SK-N-SH (cell line): ENCODE results near the gene PRRT1. TPM values are rescaled to one million over a fixed set of nuclear protein-coding genes. Genes with fewer than 3 reads are reported as not detected.

Source experiments
- CTCF ChIA-PET: fragments of 300-600, 350-600 bp; formaldehyde crosslinking; extraction: SDS; loops from one replicate; lab custom pipeline; 2021; lab: Yijun Ruan, JAX
- POLR2A ChIA-PET: fragments of 350-600 bp; sonication (Branson Sonifier 250); formaldehyde crosslinking; extraction: SDS; loops from one replicate; lab custom pipeline; 2020; ENCODE audit warnings: antibody characterized with exemption, inconsistent platforms; lab: Yijun Ruan, JAX
- DNase-seq: peaks from one replicate; pipeline ENCODE4 v3.0.0; 2012
- H2AFZ ChIP-seq: fragments of 200-600 bp; sonication (generic); 2 replicates; pipeline ENCODE4 v1.8.1; 2016; ENCODE audit warnings: antibody characterized with exemption, mild to moderate bottlenecking, low read depth
- H3F3A ChIP-seq: fragments of 200-600 bp; sonication (generic); replicated peaks from 2 replicates; pipeline ENCODE3; 2016; ENCODE audit warnings: antibody characterized with exemption, mild to moderate bottlenecking; ENCODE audit not compliant: insufficient read depth
- H3K27ac ChIP-seq, 2 experiments: fragments of 200-500 bp in 1 of 2; fragments of 200-600 bp in 1 of 2; sonication (Bioruptor generic) in 1 of 2; sonication (generic), shearing (Covaris generic) in 1 of 2; 2 replicates each; pipeline versions ENCODE4 v1.5.1 to v1.6.1; 2014 to 2016; ENCODE audit warnings: low read depth in 2 of 2, inconsistent platforms in 1 of 2, low read length in 1 of 2, mild to moderate bottlenecking in 1 of 2, mixed read lengths in 1 of 2
- H3K27me3 ChIP-seq: fragments of 200-600 bp; sonication (generic), shearing (Covaris generic); 2 replicates; pipeline ENCODE4 v1.6.1; 2016; ENCODE audit warnings: mixed run types; ENCODE audit not compliant: insufficient read depth
- H3K36me3 ChIP-seq, 2 experiments: fragments of 200-500 bp in 1 of 2; fragments of 200-600 bp in 1 of 2; sonication (Bioruptor generic) in 1 of 2; sonication (generic) in 1 of 2; replicated peaks in 1 of 2; 2 replicates each; pipeline versions ENCODE3 to v1.5.1; 2014 to 2016; ENCODE audit warnings: low read length in 1 of 2, mild to moderate bottlenecking in 1 of 2; ENCODE audit not compliant: insufficient read depth in 2 of 2, control insufficient read depth in 1 of 2
- H3K4me1 ChIP-seq, 2 experiments: fragments of 200-500 bp in 1 of 2; fragments of 200-600 bp in 1 of 2; sonication (Bioruptor generic) in 1 of 2; sonication (generic), shearing (Covaris generic) in 1 of 2; 2 replicates each; pipeline versions ENCODE4 v1.5.1 to v1.6.1; 2014 to 2016; ENCODE audit warnings: low read depth in 1 of 2, low read length in 1 of 2, mixed run types in 1 of 2; ENCODE audit not compliant: insufficient read depth in 2 of 2, control insufficient read depth in 1 of 2
- H3K4me2 ChIP-seq: fragments of 200-600 bp; sonication (generic), shearing (Covaris generic); 2 replicates; pipeline ENCODE4 v1.6.1; 2017; ENCODE audit warnings: mixed run types
- H3K4me3 ChIP-seq, 2 experiments: fragments of 200-500 bp in 1 of 2; fragments of 200-600 bp in 1 of 2; sonication (Bioruptor generic) in 1 of 2; sonication (generic), shearing (Covaris generic) in 1 of 2; 2 replicates each; pipeline versions ENCODE4 v1.5.1 to v1.8.1; 2014 to 2016; ENCODE audit warnings: low read depth in 2 of 2, inconsistent platforms in 1 of 2, low read length in 1 of 2, mild to moderate bottlenecking in 1 of 2, mixed read lengths in 1 of 2, moderate library complexity in 1 of 2
- H3K79me2 ChIP-seq: fragments of 200-600 bp; sonication (generic); 2 replicates; pipeline ENCODE4 v1.8.1; 2017; ENCODE audit warnings: mild to moderate bottlenecking; ENCODE audit not compliant: insufficient read depth
- H3K9ac ChIP-seq: fragments of 200-600 bp; sonication (generic); 2 replicates; pipeline ENCODE4 v1.6.1; 2017; ENCODE audit warnings: mixed run types
- H3K9me2 ChIP-seq: fragments of 200-600 bp; sonication (generic); 2 replicates; pipeline ENCODE4 v1.6.1; 2017; ENCODE audit warnings: mixed run types
- H3K9me3 ChIP-seq: fragments of 200-600 bp; sonication (generic); 2 replicates; pipeline ENCODE4 v1.6.1; 2017; ENCODE audit warnings: mixed run types, mild to moderate bottlenecking, moderate library complexity
- H4K20me1 ChIP-seq: fragments of 200-600 bp; sonication (generic); 2 replicates; pipeline ENCODE4 v1.6.1; 2017; ENCODE audit warnings: mild to moderate bottlenecking, mixed run types; ENCODE audit not compliant: insufficient read depth
- CTCF ChIP-seq: fragments of 200-600 bp; sonication (generic); IDR thresholded peaks from 2 replicates; pipeline ENCODE4 v1.6.1; 2017; ENCODE audit warnings: antibody characterized with exemption, mild to moderate bottlenecking, moderate library complexity
- EZH2phosphoT487 ChIP-seq: fragments of 200-600 bp; sonication (generic); IDR thresholded peaks from 2 replicates; pipeline ENCODE4 v1.6.1; 2017; ENCODE audit warnings: low read depth, mixed run types, mild to moderate bottlenecking, antibody characterized with exemption, moderate library complexity, borderline replicate concordance
- FOXJ3 ChIP-seq: sonication (generic); formaldehyde crosslinking; IDR thresholded peaks from 2 replicates; pipeline ENCODE4 v1.5.1; 2020; ENCODE audit warnings: mild to moderate bottlenecking, missing genetic modification reagents
- GABPA ChIP-seq: IDR thresholded peaks from 2 replicates; pipeline ENCODE4 v1.4.0; 2012; ENCODE audit warnings: low read depth, mild to moderate bottlenecking
- IRF3 ChIP-seq: fragments of 150-350 bp; IDR thresholded peaks from 2 replicates; pipeline ENCODE4 v1.6.1; 2016; ENCODE audit warnings: mild to moderate bottlenecking, low read depth, low read length
- JUND ChIP-seq: IDR thresholded peaks from 2 replicates; pipeline ENCODE4 v1.4.0; 2012
- MXI1 ChIP-seq: IDR thresholded peaks from 2 replicates; pipeline ENCODE4 v1.6.1; 2012; ENCODE audit warnings: mild to moderate bottlenecking, low read depth, low read length, improper control_type of control experiment
- NFIC ChIP-seq: IDR thresholded peaks from 2 replicates; pipeline ENCODE4 v1.4.0; 2012; ENCODE audit warnings: borderline replicate concordance
- POLR2AphosphoS5 ChIP-seq: IDR thresholded peaks from 2 replicates; pipeline ENCODE4 v1.6.1; 2012; ENCODE audit warnings: low read depth, low read length
- RAD21 ChIP-seq: IDR thresholded peaks from 2 replicates; pipeline ENCODE4 v1.6.1; 2012; ENCODE audit warnings: mild to moderate bottlenecking, low read length
- RCOR1 ChIP-seq: fragments of 150-350 bp; IDR thresholded peaks from 2 replicates; pipeline ENCODE4 v1.6.1; 2017; ENCODE audit warnings: antibody characterized with exemption, low read length
- REST ChIP-seq: IDR thresholded peaks from 2 replicates; pipeline ENCODE4 v1.6.1; 2012; ENCODE audit warnings: mild to moderate bottlenecking, low read depth, low read length, moderate library complexity
- TAF1 ChIP-seq: IDR thresholded peaks from 2 replicates; pipeline ENCODE4 v1.6.1; 2012; ENCODE audit warnings: low read depth, mild to moderate bottlenecking, low read length, moderate library complexity, borderline replicate concordance
- TEAD4 ChIP-seq: IDR thresholded peaks from 2 replicates; pipeline ENCODE4 v1.4.0; 2012; ENCODE audit warnings: mild to moderate bottlenecking, borderline replicate concordance; ENCODE audit not compliant: insufficient read depth
- YY1 ChIP-seq: IDR thresholded peaks from 2 replicates; pipeline ENCODE4 v1.4.0; 2012; ENCODE audit warnings: low read depth, mild to moderate bottlenecking
- WGBS: methylation state at CpG from one replicate; pipeline ENCODE4 v1.1.6; 2017; ENCODE audit warnings: low lambda C conversion rate; 5-methylcytosine and 5-hydroxymethylcytosine counted together
- polyA plus RNA-seq, 3 experiments: library from polyadenylated mRNA; depleted of rRNA; stranded (reverse); fragments of >200 nt; gene quantifications; 2 replicates each; pipeline ENCODE4 v1.2.3, GENCODE V29; 2012

PRRT1 gene
- polyA plus RNA-seq, 1 of the 3 experiments (the other 2 are of a cell fraction) = 1.5 TPM

GRCh38 chr6:32139590-32139989 is 12.1 kb downstream of the PRRT1 start:
- H3K79me2 ChIP-seq = no peaks in the 10 kb centered on the region
- H3K4me1 ChIP-seq = no peaks in the 10 kb centered on the region
- H3K9ac ChIP-seq = no peak overlapping the region
- CTCF ChIA-PET = no interaction called here
- no peak for TF ChIP-seq YY1
- TF ChIP-seq NFIC = no peak
- TF ChIP-seq REST = no peak
- TF ChIP-seq JUND = no peak
- H3K27me3 ChIP-seq = no peaks in the 10 kb centered on the region
- 74% methylated on average over 5 of the region's 5 CpGs for WGBS
- no peak overlapping the region for H3K4me3 ChIP-seq
- DNase-seq = no peak
- no peaks in the 10 kb centered on the region for H4K20me1 ChIP-seq
- H3K4me2 ChIP-seq = no peak overlapping the region
- H3K27ac ChIP-seq = no peak overlapping the region
- no peaks in the 10 kb centered on the region for H3K9me2 ChIP-seq
- H3K9me3 ChIP-seq = no peaks in the 10 kb centered on the region
- H2AFZ ChIP-seq = no peak overlapping the region
- H3F3A ChIP-seq = no peaks in the 10 kb centered on the region
- no peaks in the 10 kb centered on the region for H3K36me3 ChIP-seq
- POLR2A ChIA-PET = no interaction called here

GRCh38 chr6:32137454-32137853 is 14.3 kb downstream of the PRRT1 start:
- no peak overlapping the region for H3K4me2 ChIP-seq
- no peak overlapping the region for H3K27ac ChIP-seq
- no peak overlapping the region for H3K9ac ChIP-seq
- no peaks in the 10 kb centered on the region for H3F3A ChIP-seq
- H3K79me2 ChIP-seq = no peaks in the 10 kb centered on the region
- no peak for DNase-seq
- H4K20me1 ChIP-seq = no peaks in the 10 kb centered on the region
- no peaks in the 10 kb centered on the region for H3K9me3 ChIP-seq
- H3K4me3 ChIP-seq = no peak overlapping the region
- CTCF ChIA-PET = no interaction called here
- TF ChIP-seq POLR2AphosphoS5 (no peak), IRF3 (no peak), CTCF (no peak), RAD21 (no peak), GABPA (no peak), FOXJ3 (CRISPR knock-in tag) (no peak), TEAD4 (no peak), EZH2phosphoT487 (no peak), RCOR1 (no peak), TAF1 (no peak), REST (no peak), MXI1 (no peak)
- no peaks in the 10 kb centered on the region for H3K27me3 ChIP-seq
- POLR2A ChIA-PET = no interaction called here
- no peaks in the 10 kb centered on the region for H3K36me3 ChIP-seq
- H3K9me2 ChIP-seq = no peaks in the 10 kb centered on the region
- no peaks in the 10 kb centered on the region for H3K4me1 ChIP-seq
- no peak overlapping the region for H2AFZ ChIP-seq
